SK-N-MC (cell line): ENCODE data around the gene TRIM67.

Experiments
- EZH2 ChIP-seq: fragments of 200-600 bp; sonication (generic); IDR thresholded peaks from one replicate; pipeline ENCODE4 v1.6.1; 2017; ENCODE audit warnings: antibody characterized with exemption
- FOXP2 ChIP-seq: optimal IDR thresholded peaks from 2 replicates; pipeline ENCODE3; 2011; ENCODE audit warnings: mild to moderate bottlenecking, moderate library complexity; ENCODE audit not compliant: insufficient read depth; ENCODE audit errors: extremely low read length, control extremely low read depth
- POLR2AphosphoS5 ChIP-seq: IDR thresholded peaks from 2 replicates; pipeline ENCODE4 v1.6.1; 2012; ENCODE audit warnings: mild to moderate bottlenecking, low read depth, low read length, borderline replicate concordance

GRCh38 chr1:231186356-231187115 lies 24.7 kb downstream of the TRIM67 start:
- TF ChIP-seq EZH2 (no peak), POLR2AphosphoS5 (no peak), FOXP2 (no peak)
